Activated CD8-positive, alpha-beta memory T cell treated with anti-CD3 and anti-CD28 coated beads for 36 hours (primary cell): ENCODE results near the gene SEPTIN10. TPM values are rescaled to one million over a fixed set of nuclear protein-coding genes. Genes with fewer than 3 reads are reported as not detected.
"Not testable (repeated sequence)": the region's sequence is repeated elsewhere in the genome, so short reads cannot be mapped to it uniquely, and the experiment has no call there.

ENCODE experiments used
- CTCF ChIA-PET: fragments of 350-600 bp; sonication (Branson Sonifier 250); formaldehyde crosslinking; loops from one replicate; lab custom pipeline; 2021; ENCODE audit warnings: antibody characterized with exemption; lab: Charles Lee
- POLR2A ChIA-PET: fragments of 350-600 bp; sonication (Branson Sonifier 250); formaldehyde crosslinking; loops from one replicate; lab custom pipeline; 2021; ENCODE audit warnings: antibody characterized with exemption; lab: Charles Lee
- total RNA-seq, 2 experiments: library from RNA; stranded (reverse); gene quantifications; one replicate each; pipeline ENCODE4 v1.2.3, GENCODE V29; 2021

The SEPTIN10 gene
- total RNA-seq, 2 experiments from 2014 or later = 0.17 to 0.65 TPM

DNA sequence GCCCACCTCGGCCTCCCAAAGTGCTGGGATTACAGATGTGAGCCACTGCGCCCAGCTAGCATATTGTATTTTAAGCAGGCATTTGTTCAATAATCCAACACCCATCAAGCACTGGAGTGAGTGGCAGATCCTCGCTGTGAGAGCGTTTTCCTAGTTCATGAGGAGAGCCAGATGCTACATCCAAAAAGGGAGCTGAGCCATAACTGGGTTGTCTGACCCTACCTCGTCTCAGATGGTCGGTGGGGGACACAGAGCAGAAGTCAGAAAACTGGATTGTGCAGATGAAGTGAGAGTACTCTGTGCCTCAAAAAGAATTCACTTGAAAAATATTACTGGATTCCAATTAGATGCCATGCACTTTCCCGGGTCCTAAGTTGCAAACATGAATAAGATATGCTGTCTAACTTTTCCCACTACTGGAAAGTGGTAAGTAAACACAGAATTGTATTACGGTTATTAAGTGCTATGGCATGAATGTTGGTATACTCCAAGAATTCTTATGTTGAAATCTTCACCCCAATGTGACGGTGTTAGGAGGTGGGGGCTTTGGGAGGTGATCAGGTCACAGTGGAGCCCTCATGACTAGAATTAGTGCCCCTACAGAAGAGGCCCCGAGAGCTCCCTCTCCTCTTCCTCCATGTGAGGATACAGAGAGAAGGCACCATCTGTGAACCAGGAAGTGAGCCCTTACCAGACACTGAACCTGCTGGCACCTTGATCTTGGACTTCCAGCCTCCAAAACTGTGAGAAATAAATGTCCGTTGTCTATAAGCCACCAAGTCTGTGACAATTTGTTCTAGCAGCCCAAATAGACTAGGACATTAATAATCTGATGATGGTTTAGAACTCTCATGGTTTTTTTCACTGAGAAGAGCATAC lies 21.9 kb upstream of the SEPTIN10 start:
- ChIA-PET POLR2A (no interaction called here), CTCF (no interaction called here)

DNA sequence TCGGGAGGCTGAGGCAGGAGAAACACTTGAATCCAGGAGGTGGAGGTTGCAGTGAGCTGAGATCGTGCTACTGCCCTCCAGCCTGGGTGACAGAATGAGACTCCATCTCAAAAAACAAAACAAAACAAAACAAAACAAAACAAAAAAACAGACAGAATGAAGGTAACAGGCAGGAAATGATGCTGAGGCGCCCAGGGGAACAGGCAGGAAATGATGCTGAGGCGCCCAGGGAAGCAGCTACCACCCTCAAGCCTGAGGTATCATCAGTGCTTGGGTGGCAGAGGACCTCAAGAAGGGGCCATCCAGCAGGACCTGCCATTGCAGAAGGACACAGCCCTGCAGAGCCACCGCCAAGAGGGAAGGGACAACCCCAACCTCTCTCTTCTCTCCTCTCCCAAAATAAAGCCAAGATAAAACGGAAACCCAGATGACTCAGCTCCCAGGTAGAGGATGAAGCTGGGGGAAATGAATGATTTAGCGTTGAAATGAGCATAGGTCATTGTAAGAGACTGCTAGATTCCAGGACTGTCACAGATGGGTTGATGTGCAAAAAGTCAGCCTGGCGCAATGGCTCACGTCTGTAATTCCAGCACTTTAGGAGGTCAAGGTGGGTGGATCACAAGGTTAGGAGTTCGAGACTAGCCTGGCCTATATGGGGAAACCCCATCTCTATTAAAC lies 19.7 kb upstream of the SEPTIN10 start:
- ChIA-PET POLR2A (no interaction called here), CTCF (interaction anchor here (0.6 kb wide), 1 partner anchor 31 kb away, joined by 3 read pairs; no protein-coding TSS in a partner anchor)

DNA sequence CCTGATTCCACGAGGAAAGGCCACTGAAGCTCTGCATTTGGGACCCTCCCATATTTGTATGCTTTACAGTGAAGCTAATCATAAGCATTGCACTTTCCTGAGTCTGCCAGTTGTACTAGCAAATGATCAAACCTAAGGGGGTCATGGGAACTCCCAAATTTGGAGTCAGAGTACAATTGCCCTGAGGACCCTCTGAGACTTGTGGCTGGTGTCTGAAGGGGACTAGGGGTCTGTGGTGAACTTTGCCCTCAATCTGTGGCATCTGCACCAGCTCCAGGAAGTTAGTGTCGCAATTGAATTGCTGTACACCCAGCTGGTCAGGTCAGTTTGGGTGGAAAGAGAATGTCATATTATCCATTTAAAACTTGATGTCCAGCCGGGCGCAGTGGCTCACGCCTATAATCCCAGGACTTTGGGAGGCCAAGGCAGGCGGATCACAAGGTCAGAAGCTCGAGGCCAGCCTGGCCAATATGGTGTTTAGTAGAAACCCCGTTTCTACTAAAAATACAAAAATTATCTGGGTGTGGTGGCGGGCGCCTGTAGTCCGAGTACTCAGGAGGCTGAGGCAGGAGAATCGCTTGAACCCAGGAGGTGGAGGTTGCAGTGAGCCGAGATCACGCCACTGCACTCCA lies 18.5 kb upstream of the SEPTIN10 start:
- POLR2A ChIA-PET = no interaction called here
- CTCF ChIA-PET = no interaction called here

DNA sequence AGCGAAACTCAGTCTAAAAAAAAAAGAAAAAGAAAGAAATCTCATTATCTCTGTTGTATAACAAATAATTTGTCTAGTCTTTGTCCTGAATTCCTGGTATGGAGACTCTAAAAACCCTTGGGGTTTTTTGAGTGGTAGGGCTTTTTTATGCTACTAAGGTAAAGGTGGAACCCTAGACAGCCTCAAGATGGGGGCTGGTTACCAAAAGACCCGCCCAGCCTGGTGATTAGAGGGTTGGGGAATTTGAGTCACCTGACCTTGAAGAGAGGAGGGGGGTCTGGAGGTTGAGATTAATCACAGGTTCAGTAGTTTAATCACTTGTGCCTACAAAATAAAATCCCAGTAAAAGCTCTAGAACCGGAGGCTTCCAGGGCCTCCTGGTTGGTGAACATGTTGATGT lies 18.0 kb upstream of the SEPTIN10 start:
- POLR2A ChIA-PET = no interaction called here
- CTCF ChIA-PET = no interaction called here

DNA sequence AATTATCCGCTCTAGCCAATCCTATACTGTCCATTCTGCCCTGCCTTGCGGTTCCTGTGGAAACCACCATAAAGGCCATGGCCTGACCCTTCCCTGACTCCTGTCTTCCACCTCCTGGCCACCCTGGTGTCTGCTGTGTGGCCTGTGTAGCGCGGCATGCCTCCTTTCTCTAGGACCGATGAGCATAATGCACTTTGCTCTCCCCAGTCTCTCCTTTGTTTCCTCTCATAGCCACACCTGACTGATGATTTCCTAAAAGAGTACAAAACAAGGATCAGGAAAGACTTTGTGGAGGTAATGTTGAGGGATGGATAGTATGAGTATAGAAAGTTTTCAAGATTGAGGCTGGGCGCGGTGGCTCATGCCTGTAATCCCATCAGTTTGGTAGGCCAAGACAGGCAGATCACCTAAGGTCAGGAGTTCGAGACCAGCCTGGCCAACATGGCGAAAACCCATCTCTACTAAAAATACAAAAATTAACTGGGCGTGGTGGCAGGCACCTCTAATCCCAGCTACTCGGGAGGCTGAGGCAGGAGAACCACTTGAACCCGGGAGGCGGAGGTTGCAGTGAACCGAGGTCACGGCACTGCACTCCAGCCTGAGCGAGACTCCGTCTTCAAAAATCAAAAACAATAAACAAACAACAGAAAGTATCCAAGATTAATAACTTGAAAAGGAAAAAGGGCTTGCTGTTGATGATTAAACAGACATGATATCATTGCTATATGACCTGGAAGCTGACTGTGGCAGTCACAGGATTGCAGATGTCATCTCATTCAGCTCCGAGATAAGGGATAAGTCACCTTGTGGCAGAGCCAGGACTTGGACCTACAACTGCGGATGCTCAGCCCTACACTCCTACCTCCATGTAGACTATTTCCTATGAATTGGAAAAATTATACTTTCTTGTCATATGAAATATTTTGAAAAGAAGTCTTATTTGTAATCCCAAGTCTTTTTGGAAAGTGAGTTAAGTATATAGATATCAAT lies 17.0 kb upstream of the SEPTIN10 start:
- ChIA-PET POLR2A (no interaction called here), CTCF (no interaction called here)

DNA sequence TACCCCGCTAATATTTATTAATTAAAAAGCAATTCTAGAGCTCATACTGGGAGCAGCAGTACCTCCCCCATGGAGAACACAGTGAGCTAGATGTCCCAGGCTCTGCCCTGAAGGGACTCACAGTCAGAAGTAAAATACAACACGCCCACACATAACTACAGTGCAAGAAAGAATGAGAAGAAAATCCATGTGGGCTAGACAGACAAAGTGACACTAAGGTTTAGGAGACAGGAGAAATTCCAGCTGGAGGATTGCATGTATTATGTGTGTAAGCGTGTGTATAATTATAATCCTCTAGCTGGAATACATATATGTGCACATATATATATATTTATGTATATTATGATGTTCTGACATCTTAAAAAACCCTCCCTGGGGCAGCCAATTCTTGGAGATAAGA lies 16.1 kb upstream of the SEPTIN10 start:
- POLR2A ChIA-PET = no interaction called here
- CTCF ChIA-PET = no interaction called here

DNA sequence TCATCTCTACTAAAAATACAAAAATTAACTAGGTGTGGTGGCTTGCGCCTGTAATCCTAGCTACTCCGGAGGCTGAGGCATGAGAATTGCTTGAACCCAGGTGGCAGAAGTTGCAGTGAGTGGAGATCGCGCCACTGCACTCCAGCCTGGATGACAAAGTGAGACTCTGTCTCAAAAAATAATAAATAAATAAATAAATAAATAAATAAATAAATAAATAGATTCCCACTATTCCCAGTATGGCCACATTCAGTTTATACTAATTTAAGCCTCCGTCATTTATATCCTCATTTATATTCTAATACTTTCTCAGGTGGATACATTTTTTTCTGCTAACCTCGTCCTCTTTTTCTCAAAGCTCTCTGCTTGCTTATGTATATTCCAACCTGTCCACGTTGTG lies 14.6 kb upstream of the SEPTIN10 start:
- CTCF ChIA-PET, POLR2A ChIA-PET: not testable (repeated sequence)

DNA sequence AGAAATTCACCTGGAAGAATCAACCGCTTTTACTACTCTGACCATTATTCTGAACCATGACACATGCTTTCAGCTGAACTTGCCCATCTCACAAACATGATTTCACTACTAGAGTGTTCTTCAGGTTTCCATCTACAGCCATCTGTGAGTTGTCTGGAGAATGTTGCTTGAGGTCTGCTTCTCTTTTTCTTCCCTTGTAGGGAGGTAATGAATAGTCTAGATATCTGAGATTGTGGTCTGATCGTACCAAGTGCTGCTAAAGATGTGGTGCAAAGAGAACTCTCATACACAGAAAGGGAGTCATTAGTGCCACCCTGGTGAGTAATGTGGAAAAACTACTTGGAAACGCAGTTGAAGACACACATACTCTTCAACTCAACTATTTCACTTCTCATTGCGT lies 10.6 kb upstream of the SEPTIN10 start:
- CTCF ChIA-PET = no interaction called here
- POLR2A ChIA-PET = no interaction called here

DNA sequence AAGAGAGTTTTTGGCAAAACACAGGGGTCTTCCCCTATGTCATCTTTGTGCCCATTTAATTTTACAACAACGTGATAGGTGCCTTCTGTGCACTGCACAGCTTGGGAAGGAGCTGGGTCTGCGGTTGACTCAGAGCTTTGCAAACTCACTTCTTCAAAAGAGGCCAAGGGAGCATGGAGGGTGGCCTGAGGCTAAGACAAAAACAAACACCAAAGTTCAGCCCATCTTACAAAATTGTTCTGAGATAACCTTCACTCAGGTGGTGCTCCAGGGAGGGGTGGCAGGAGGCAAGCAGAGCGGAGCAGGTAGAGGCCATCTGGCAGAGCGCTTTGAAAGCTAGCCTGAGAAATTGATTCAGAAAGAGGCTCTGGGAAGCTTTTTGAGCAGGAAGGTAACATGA lies 10.2 kb upstream of the SEPTIN10 start:
- ChIA-PET CTCF (no interaction called here), POLR2A (no interaction called here)

DNA sequence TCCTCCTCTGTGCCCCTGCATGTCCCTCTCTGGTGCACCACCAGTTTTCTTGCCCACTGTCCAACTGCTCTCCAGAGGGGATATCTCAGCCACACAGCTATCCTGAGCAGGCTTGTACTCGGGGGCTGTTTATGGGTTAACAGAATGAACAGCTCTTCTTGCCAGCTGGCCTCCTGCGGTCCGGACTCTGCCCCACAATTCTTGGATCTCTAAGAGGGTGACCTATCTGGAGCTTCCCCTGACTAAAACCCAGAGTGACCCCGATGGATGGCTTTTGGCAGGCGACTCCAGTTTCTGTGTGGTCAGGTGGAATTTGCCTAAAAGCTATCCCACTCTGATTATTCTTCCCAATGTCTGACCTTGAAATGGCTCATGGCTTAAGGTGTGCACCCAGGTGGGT lies 9.5 kb upstream of the SEPTIN10 start:
- ChIA-PET POLR2A (no interaction called here), CTCF (no interaction called here)

DNA sequence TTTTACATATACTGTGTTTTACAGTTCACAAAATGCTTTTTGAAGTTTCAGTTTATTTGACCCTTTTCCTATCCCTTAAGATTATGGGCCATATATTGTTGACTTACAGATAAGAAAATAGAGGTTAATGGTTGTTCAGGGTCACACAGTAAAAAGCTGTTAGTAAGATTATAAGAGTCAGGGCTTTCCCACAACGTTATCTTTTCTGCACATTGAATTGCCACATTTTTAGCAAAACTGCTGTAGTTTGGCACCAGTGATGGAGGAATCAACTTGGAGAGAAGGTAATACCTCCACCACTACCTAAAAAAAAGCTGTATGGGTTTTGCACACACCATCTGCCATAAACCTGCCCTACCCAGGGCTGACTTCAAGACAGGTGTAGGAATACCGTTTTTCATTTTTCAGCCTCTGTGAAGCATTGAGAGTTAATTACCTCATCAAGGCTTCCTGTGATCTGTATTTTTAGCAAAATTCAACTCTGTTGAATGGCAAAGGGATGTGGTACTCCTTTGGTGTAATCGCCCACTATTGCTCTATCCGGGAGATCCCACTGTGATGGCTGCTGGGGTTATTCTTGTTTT lies 5.4 kb upstream of the SEPTIN10 start:
- CTCF ChIA-PET = no interaction called here
- POLR2A ChIA-PET = no interaction called here

DNA sequence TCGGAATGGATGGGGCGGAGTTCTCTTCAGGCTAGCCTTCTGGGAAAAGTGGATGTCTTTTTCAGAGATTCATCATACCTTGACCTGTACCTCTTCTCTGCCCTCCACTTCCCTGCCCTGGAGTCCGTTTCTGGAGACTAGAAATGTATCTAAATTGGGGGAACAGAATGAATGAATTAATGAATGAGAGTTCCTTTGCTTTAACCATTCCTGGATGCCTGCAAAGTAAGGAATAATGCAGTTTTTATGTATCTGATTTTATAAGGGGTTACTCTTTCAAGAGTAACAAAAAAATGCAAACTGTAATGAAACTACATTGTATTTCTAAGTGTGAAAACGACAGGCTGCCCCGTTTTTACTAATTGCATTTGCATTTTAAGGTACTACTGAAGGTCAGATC lies 2.4 kb upstream of the SEPTIN10 start:
- CTCF ChIA-PET = no interaction called here
- POLR2A ChIA-PET = no interaction called here

DNA sequence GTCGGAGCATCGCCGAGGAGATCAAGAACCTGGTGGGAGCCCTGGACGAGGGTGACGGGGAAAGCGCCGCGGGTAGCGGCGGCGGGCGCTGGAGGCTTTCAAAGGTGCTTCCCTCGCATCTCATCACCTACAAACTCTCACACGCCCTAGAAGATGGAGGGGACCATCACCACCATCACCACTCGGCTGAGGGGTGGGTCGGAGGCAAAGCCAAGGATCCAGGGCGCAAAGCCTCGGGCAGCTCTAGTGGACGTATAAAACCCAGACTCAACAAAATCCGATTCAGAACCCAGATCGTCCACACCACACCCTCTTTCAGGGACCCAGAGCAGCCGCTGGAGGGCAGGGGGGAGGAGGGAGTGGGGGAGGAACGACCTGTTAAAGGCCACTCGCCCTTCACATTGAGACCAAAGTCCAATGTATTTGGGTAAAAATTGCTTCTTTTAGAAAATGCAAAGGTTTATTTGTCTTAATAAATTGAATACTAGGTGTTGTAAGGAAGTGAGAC lies 1.9 kb upstream of the SEPTIN10 start:
- ChIA-PET CTCF (no interaction called here), POLR2A (no interaction called here)

DNA sequence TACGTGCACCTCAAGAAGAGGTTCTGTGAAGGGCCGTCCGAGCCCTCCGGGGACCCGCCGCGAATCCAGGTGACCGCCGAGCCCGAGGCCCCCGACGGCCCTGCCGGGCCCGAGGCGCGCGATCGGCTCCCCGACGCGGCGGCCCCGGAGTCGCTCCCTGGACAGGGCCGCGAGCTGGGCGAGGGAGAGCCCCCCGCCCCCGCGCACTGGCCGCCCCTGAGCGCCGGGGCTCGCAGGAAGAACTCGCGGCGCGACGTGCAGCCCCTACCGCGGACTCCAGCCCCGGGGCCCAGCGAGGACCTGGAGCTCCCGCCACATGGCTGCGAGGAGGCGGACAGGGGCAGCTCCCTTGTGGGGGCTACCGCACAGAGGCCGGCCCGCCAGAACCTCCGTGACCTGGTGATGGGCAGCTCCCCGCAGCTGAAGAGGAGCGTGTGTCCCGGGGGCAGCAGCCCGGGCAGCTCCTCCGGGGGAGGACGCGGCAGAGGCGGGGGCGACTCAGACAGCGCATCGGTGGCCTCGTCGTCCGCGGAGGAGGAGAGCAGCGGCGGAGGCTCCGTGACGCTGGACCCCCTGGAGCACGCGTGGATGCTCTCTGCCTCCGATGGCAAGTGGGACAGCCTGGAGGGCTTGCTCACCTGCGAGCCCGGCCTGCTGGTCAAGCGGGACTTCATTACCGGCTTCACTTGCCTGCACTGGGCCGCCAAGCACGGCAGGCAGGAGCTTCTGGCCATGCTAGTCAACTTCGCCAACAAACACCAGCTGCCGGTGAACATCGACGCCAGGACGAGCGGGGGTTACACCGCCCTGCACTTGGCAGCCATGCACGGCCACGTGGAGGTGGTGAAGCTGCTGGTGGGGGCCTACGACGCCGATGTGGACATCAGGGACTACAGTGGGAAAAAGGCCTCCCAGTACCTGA lies 1.2 kb upstream of the SEPTIN10 start:
- POLR2A ChIA-PET = no interaction called here
- CTCF ChIA-PET = no interaction called here

DNA sequence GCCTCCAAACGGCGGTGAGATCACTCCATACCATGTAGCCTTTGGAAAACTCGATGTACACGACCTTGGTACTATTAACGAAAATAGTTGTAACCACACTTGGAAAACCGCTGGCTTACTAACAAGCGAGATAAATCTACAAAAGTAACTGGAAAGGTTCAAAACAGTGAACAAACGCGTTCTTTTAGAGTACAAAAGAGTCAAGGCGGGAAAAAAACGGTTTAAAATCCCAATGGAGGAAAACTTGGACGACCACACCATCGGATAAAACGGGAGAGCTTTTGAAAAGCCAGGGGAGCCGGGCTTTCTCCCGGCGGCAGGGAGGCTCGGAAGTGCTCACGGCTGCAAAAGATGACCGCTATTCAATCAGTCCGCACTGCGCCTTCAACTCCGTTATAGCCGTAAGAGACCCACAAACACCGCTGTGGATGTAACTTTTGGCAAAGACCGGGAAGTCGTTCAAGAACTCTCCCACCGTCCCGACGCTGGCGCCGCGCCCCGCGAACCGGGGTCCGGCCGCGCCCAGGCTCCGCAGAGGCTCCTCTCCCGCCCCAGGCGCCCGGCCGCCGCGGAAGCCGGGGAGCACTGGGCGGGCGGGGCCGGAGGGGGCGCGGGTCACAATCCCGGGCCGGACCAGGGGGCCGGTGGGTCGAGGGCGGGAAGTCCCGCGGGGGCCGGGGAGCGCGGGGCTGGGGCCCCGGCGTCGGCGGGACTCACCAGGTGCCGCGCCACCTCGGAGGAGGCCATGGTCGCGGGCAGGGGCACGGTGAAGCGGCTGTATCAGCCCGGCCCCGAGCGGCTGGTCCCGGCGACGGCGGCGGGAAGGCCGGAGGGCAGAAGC lies 465 bp downstream of the SEPTIN10 start:
- ChIA-PET CTCF (no interaction called here), POLR2A (no interaction called here)

DNA sequence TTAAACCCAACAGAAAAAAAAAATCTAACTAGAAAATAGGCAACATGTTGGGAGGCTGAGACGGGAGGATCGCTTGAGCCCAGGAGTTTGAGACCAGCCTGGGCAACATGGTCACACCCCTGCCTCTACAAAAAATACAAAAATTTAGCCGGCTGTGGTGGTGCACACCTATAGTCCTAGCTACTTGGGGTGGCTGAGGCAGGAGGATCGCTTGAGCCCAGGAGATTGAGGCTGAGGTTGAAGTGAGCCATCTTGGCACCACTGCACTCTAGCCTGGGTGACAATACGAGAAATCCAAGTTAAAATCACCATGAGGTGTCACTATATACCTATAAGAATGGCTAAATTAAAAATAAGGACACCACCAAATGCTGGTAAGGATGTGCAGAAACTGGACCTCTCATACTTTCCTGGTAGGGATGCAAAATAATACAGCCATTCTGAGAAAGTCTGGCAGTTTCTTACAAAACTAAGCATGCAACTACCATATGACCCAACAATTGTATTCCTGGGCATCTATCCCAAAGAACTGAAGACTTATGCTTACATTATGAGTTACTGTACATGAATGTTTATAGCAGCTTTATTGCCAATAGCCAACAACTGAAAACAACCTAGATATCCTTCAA lies 2.2 kb downstream of the SEPTIN10 start:
- ChIA-PET POLR2A (no interaction called here), CTCF (no interaction called here)
